Omental fat pad (tissue), 4 donors: ENCODE results near the gene TEAD1. TPM values are rescaled to one million over a fixed set of nuclear protein-coding genes. Genes with fewer than 3 reads are reported as not detected.
A peak's percentile ranks its signal among the peaks of the same experiment; 100 is the strongest.

Experiments used
- ATAC-seq: fragments of 150-250 bp; one replicate; pipeline ENCODE4 v1.9.1; 2016; ENCODE audit warnings: mild to moderate bottlenecking, moderate library complexity; ENCODE audit not compliant: low FRiP score
- DNase-seq: peaks from one replicate; pipeline ENCODE4 v3.0.0-alpha.2; 2019; ENCODE audit warnings: low spot score
- CTCF ChIP-seq, 3 donors: fragments of 450-650 bp; IDR thresholded peaks; one replicate each; pipeline ENCODE4 v1.5.1; 2016 to 2017; ENCODE audit warnings: antibody characterized with exemption in 3 of 3, mild to moderate bottlenecking in 3 of 3, moderate library complexity in 2 of 3
- total RNA-seq, 4 donors: library from RNA; depleted of rRNA; stranded (reverse); fragments of >200 nt; gene quantifications; one replicate each; pipeline ENCODE4 v1.1.0, GENCODE V29; 2016

The TEAD1 gene
- total RNA-seq, 4 donors from 2014 or later: 81.7 to 123 (median 103) TPM

- peak in 2 of 3 donors; percentile 44 to 59 for TF ChIP-seq CTCF (IDR thresholded peaks at IDR 0.05)
- ATAC-seq (peak; percentile 38), DNase-seq (peak; percentile 58)
These were observed 219.8 kb downstream of the TEAD1 start for GRCh38 chr11:12893787-12894672.

- no peak for TF ChIP-seq CTCF (IDR thresholded peaks at IDR 0.05)
- no peak for ATAC-seq
- no peak for DNase-seq
These were observed 223.2 kb downstream of the TEAD1 start for GRCh38 chr11:12897390-12897789.

- DNase-seq (no peak), ATAC-seq (no peak)
- TF ChIP-seq CTCF (IDR thresholded peaks at IDR 0.05): no peak
These were observed 223.6 kb downstream of the TEAD1 start for GRCh38 chr11:12897867-12898266.

- no peak for DNase-seq
- no peak for TF ChIP-seq CTCF (IDR thresholded peaks at IDR 0.05)
- ATAC-seq: peak; percentile 39
These were observed 226.3 kb downstream of the TEAD1 start for GRCh38 chr11:12900496-12900895.

GRCh38 chr11:12901272-12901671 lies 227.1 kb downstream of the TEAD1 start:
- DNase-seq (no peak), ATAC-seq (no peak)
- TF ChIP-seq CTCF (IDR thresholded peaks at IDR 0.05): no peak

- ATAC-seq: no peak
These were observed 227.8 kb downstream of the TEAD1 start for GRCh38 chr11:12901874-12902481.

More at GRCh38 chr11:12901874-12902481, 227.8 kb downstream of the TEAD1 start:
- DNase-seq: no peak
- no peak for TF ChIP-seq CTCF (IDR thresholded peaks at IDR 0.05)
